ENCODE data around the gene GNMT. TPM values are rescaled to one million over a fixed set of nuclear protein-coding genes. Genes with fewer than 3 reads are reported as not detected.

The GNMT gene
- total and polyA plus RNA-seq, 8 donors: 0.79 to 2.3 (median 0.96) TPM

- Histone ChIP-seq H3K4me3 (no peak overlapping the region), H3K27me3 (no peaks in the 10 kb centered on the region), H3K36me3 (peaks cover 0 to 20% of the 10 kb centered on the region in 2 donors), H3K9me3 (no peaks in the 10 kb centered on the region), H3K4me1 (peaks cover 6 to 29% of the 10 kb centered on the region in 2 donors), H3K27ac (no peak overlapping the region)
- DNase-seq: no peak
- intact Hi-C loops (cut with DNase I): no loop called here
- no peak for TF ChIP-seq CTCF (IDR thresholded peaks at IDR 0.05)
- ATAC-seq: no peak
These were observed 13.4 kb downstream of the GNMT start for GRCh38 chr6:42973926-42974325.

GRCh38 chr6:42974919-42975505 is 14.5 kb downstream of the GNMT start:
- Histone ChIP-seq H3K9me3 (no peaks in the 10 kb centered on the region), H3K27me3 (no peaks in the 10 kb centered on the region), H3K4me1 (peaks cover 11 to 36% of the 10 kb centered on the region in 2 donors), H3K36me3 (peaks cover 0 to 11% of the 10 kb centered on the region in 2 donors), H3K4me3 (no peak overlapping the region), H3K27ac (no peak overlapping the region)
- ATAC-seq (no peak), DNase-seq (no peak)
- TF ChIP-seq CTCF (IDR thresholded peaks at IDR 0.05): no peak
- intact Hi-C loops (cut with DNase I): no loop called here

- ATAC-seq (peak; percentile 41), DNase-seq (peak in 2 of 4 donors; percentile 39 to 88)
- TF ChIP-seq CTCF (IDR thresholded peaks at IDR 0.05): no peak
- Histone ChIP-seq H3K4me1 (peaks cover 11 to 35% of the 10 kb centered on the region in 2 donors), H3K9me3 (no peaks in the 10 kb centered on the region), H3K27ac (peak overlapping the region; percentile 67 to 93), H3K27me3 (no peaks in the 10 kb centered on the region), H3K4me3 (peak overlapping the region; percentile 95 to 96), H3K36me3 (peaks cover 0 to 8% of the 10 kb centered on the region in 2 donors)
- intact Hi-C loops (cut with DNase I): no loop called here
These were observed 17.9 kb downstream of the GNMT start for GRCh38 chr6:42978487-42978838.

GRCh38 chr6:42978839-42979522 is 18.4 kb downstream of the GNMT start, which contains the start of gene PEX6:
PEX6 (minus strand) TSS chr6:42979181; CDS start chr6:42979150, 31 bp downstream.
- no peak for TF ChIP-seq CTCF (IDR thresholded peaks at IDR 0.05)
- no peaks in the 10 kb centered on the region for H3K27me3 ChIP-seq
- H3K4me1 ChIP-seq: peaks cover 11 to 41% of the 10 kb centered on the region in 2 donors
- ATAC-seq: peak; percentile 95
- intact Hi-C loops (cut with DNase I): no loop called here
- H3K36me3 ChIP-seq: peaks cover 0 to 3% of the 10 kb centered on the region in 2 donors
- no peaks in the 10 kb centered on the region for H3K9me3 ChIP-seq
- peak within 1 kb of the TSS; percentile 95 to 96 for H3K4me3 ChIP-seq
- peak; percentile 82 to 99 (median 91) for DNase-seq
- H3K27ac ChIP-seq: peak within 1 kb of the TSS; percentile 67 to 93

GRCh38 chr6:42979523-42980177 is 19.1 kb downstream of the GNMT start:
- peak overlapping the region; percentile 67 to 93 for H3K27ac ChIP-seq
- H3K36me3 ChIP-seq: no peaks in the 10 kb centered on the region
- DNase-seq: peak in 1 of 4 donors; percentile 8
- peaks cover 11 to 41% of the 10 kb centered on the region in 2 donors for H3K4me1 ChIP-seq
- ATAC-seq: peak; percentile 5
- no peak for TF ChIP-seq CTCF (IDR thresholded peaks at IDR 0.05)
- intact Hi-C loops (cut with DNase I): no loop called here
- H3K9me3 ChIP-seq: no peaks in the 10 kb centered on the region
- H3K4me3 ChIP-seq: peak overlapping the region; percentile 95 to 96
- no peaks in the 10 kb centered on the region for H3K27me3 ChIP-seq
